SK-N-SH treated with all-trans-retinoic acid at 6 μM for 48 hours (cell line): ENCODE results near the gene STK38L.

Experiments used
- ATAC-seq: fragments of 200-7000 bp; cut with Tn5 transposase; 3 replicates; pipeline ENCODE4 v1.9.1; 2020; ENCODE audit warnings: mild to moderate bottlenecking, moderate library complexity
- BACH2 ChIP-seq: fragments of 250-450 bp; sonication (Bioruptor Pico); IDR thresholded peaks from 2 replicates; pipeline ENCODE4 v1.9.0; 2021; ENCODE audit warnings: mild to moderate bottlenecking, borderline replicate concordance
- CSDC2 ChIP-seq: fragments of 250-450 bp; sonication (Bioruptor Pico); IDR thresholded peaks from 2 replicates; pipeline ENCODE4 v1.5.0; 2020; ENCODE audit warnings: mild to moderate bottlenecking, moderate library complexity
- ESRRG ChIP-seq: fragments of 250-450 bp; sonication (Bioruptor Pico); IDR thresholded peaks from 2 replicates; pipeline ENCODE4 v1.6.1; 2021; ENCODE audit warnings: mild to moderate bottlenecking
- GLIS3 ChIP-seq: fragments of 250-450 bp; sonication (Bioruptor Pico); IDR thresholded peaks from 2 replicates; pipeline ENCODE4 v1.5.0; 2020; ENCODE audit warnings: mild to moderate bottlenecking, moderate library complexity
- ISL1 ChIP-seq: fragments of 250-450 bp; sonication (Bioruptor Pico); IDR thresholded peaks from 2 replicates; pipeline ENCODE4 v2.1.2; 2022; ENCODE audit warnings: mild to moderate bottlenecking, moderate library complexity
- OSR1 ChIP-seq: fragments of 250-450 bp; sonication (Bioruptor Pico); IDR thresholded peaks from 2 replicates; pipeline ENCODE4 v1.8.0; 2022; ENCODE audit warnings: moderate library complexity, mild to moderate bottlenecking, inconsistent platforms
- TOX ChIP-seq: fragments of 250-450 bp; sonication (Bioruptor Pico); IDR thresholded peaks from 2 replicates; pipeline ENCODE4 v1.8.0; 2021; ENCODE audit warnings: mild to moderate bottlenecking, moderate library complexity, borderline replicate concordance
- ZC3H10 ChIP-seq: fragments of 250-450 bp; sonication (Bioruptor Pico); IDR thresholded peaks from 2 replicates; pipeline ENCODE4 v1.5.1; 2021; ENCODE audit warnings: mild to moderate bottlenecking, moderate library complexity
- ZFP3 ChIP-seq: fragments of 250-450 bp; sonication (Bioruptor Pico); IDR thresholded peaks from 2 replicates; pipeline ENCODE4 v1.5.0; 2020; ENCODE audit warnings: mild to moderate bottlenecking, moderate library complexity
- ZFP30 ChIP-seq: fragments of 450-650 bp; formaldehyde crosslinking; IDR thresholded peaks from 2 replicates; pipeline ENCODE4 v1.5.0; 2022; ENCODE audit warnings: mild to moderate bottlenecking, moderate library complexity
- ZNF565 ChIP-seq: fragments of 450-650 bp; formaldehyde crosslinking; conservative IDR thresholded peaks from 2 replicates; pipeline ENCODE4 v1.5.0; 2020; ENCODE audit warnings: low read depth, mild to moderate bottlenecking, moderate library complexity
- ZNF8 ChIP-seq: fragments of 450-650 bp; formaldehyde crosslinking; IDR thresholded peaks from 2 replicates; pipeline ENCODE4 v1.5.0; 2020; ENCODE audit warnings: mild to moderate bottlenecking, moderate library complexity
- TF ChIP-seq, protein P1 (sequence below): fragments of 250-450 bp; sonication (Bioruptor Pico); IDR thresholded peaks from 2 replicates; pipeline ENCODE4 v1.8.0; 2020; ENCODE audit warnings: mild to moderate bottlenecking, moderate library complexity, borderline replicate concordance
- TF ChIP-seq, protein P2 (sequence below): fragments of 250-450 bp; sonication (Bioruptor Pico); IDR thresholded peaks from 2 replicates; pipeline ENCODE4 v1.5.1; 2021; ENCODE audit warnings: mild to moderate bottlenecking, moderate library complexity
- TF ChIP-seq, protein P3 (sequence below): fragments of 250-450 bp; sonication (Bioruptor Pico); IDR thresholded peaks from 2 replicates; pipeline ENCODE4 v1.8.0; 2021; ENCODE audit warnings: low read depth, mild to moderate bottlenecking, moderate library complexity, borderline replicate concordance
- TF ChIP-seq, protein P4 (sequence below): fragments of 250-450 bp; sonication (Bioruptor Pico); IDR thresholded peaks from 2 replicates; pipeline ENCODE4 v1.5.1; 2020; ENCODE audit warnings: low read depth, mild to moderate bottlenecking, moderate library complexity
- TF ChIP-seq, protein P5 (sequence below): fragments of 250-450 bp; sonication (Bioruptor Pico); IDR thresholded peaks from 2 replicates; pipeline ENCODE4 v1.5.0; 2020; ENCODE audit warnings: mild to moderate bottlenecking, moderate library complexity

The STK38L gene

DNA sequence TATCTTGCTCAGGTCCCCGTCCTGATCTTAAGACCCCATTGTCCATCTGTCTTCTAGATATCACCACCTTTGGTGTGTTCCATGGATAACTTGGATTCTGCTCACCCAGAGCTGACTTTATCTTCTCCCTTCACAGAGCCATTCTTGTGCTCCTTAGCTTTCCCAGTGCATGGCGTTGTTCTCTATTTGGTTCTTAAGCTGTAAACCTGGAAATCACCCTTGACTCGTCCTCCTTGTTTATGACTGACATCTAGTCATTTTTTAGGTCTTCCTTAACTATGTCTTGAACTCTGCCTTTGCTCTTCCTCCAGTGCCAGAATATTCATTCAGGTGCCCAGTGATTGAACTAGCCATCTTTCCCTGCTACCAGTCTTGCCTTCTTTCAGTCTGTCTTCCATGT, 11.7 kb downstream of the STK38L start (continued):
- TF ChIP-seq, protein P1, sequence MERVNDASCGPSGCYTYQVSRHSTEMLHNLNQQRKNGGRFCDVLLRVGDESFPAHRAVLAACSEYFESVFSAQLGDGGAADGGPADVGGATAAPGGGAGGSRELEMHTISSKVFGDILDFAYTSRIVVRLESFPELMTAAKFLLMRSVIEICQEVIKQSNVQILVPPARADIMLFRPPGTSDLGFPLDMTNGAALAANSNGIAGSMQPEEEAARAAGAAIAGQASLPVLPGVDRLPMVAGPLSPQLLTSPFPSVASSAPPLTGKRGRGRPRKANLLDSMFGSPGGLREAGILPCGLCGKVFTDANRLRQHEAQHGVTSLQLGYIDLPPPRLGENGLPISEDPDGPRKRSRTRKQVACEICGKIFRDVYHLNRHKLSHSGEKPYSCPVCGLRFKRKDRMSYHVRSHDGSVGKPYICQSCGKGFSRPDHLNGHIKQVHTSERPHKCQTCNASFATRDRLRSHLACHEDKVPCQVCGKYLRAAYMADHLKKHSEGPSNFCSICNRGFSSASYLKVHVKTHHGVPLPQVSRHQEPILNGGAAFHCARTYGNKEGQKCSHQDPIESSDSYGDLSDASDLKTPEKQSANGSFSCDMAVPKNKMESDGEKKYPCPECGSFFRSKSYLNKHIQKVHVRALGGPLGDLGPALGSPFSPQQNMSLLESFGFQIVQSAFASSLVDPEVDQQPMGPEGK (CRISPR knock-in tag): no peak
- TF ChIP-seq CSDC2: no peak
- TF ChIP-seq, protein P2, sequence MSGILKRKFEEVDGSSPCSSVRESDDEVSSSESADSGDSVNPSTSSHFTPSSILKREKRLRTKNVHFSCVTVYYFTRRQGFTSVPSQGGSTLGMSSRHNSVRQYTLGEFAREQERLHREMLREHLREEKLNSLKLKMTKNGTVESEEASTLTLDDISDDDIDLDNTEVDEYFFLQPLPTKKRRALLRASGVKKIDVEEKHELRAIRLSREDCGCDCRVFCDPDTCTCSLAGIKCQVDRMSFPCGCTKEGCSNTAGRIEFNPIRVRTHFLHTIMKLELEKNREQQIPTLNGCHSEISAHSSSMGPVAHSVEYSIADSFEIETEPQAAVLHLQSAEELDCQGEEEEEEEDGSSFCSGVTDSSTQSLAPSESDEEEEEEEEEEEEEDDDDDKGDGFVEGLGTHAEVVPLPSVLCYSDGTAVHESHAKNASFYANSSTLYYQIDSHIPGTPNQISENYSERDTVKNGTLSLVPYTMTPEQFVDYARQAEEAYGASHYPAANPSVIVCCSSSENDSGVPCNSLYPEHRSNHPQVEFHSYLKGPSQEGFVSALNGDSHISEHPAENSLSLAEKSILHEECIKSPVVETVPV (CRISPR knock-in tag): no peak

DNA sequence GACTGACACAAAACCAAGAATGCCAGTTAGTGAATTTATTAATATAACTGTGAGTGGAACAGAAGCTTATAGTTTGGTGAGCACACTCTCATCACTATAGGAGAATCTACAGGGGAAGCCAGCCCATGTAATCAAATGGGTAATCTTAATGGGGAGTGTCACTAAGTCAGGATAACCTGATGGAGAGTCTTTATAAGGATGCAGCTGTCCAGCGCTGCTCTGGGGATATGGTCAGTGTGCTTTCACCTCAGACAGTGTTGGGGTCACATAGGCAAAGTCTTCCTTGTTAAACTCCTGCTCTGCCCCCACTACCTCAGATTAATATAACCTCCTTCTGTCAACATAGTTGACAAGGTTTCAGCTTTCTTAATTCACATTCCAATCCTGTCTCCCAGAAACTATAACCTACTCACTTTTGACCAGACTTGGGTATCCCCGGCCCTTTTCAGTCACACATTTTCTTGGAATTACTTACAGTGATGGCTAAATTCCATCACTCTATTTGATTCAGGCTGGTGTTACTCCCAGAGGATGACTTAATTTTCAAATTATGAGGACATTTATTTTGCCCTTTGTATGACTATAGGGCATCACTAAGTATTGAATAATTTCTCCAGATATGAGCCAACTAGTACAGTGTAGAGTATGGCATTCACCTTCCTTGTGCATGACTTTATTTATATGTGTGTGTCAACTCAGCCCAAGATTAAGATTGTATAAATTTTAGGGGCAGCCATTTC, 13.2 kb downstream of the STK38L start:
- TF ChIP-seq GLIS3 (CRISPR knock-in tag) (no peak), OSR1 (no peak), TOX (no peak), ISL1 (no peak), ZFP30 (CRISPR knock-in tag) (no peak)
- TF ChIP-seq, protein P1 (CRISPR knock-in tag): no peak
- TF ChIP-seq, protein P3, sequence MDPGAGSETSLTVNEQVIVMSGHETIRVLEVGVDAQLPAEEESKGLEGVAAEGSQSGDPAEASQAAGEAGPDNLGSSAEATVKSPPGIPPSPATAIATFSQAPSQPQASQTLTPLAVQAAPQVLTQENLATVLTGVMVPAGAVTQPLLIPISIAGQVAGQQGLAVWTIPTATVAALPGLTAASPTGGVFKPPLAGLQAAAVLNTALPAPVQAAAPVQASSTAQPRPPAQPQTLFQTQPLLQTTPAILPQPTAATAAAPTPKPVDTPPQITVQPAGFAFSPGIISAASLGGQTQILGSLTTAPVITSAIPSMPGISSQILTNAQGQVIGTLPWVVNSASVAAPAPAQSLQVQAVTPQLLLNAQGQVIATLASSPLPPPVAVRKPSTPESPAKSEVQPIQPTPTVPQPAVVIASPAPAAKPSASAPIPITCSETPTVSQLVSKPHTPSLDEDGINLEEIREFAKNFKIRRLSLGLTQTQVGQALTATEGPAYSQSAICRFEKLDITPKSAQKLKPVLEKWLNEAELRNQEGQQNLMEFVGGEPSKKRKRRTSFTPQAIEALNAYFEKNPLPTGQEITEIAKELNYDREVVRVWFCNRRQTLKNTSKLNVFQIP (CRISPR knock-in tag): no peak
- TF ChIP-seq, protein P4, sequence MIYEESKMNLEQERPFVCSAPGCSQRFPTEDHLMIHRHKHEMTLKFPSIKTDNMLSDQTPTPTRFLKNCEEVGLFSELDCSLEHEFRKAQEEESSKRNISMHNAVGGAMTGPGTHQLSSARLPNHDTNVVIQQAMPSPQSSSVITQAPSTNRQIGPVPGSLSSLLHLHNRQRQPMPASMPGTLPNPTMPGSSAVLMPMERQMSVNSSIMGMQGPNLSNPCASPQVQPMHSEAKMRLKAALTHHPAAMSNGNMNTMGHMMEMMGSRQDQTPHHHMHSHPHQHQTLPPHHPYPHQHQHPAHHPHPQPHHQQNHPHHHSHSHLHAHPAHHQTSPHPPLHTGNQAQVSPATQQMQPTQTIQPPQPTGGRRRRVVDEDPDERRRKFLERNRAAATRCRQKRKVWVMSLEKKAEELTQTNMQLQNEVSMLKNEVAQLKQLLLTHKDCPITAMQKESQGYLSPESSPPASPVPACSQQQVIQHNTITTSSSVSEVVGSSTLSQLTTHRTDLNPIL (CRISPR knock-in tag): no peak
- TF ChIP-seq, all 23 proteins: peak for 0
- no peak for ATAC-seq

DNA sequence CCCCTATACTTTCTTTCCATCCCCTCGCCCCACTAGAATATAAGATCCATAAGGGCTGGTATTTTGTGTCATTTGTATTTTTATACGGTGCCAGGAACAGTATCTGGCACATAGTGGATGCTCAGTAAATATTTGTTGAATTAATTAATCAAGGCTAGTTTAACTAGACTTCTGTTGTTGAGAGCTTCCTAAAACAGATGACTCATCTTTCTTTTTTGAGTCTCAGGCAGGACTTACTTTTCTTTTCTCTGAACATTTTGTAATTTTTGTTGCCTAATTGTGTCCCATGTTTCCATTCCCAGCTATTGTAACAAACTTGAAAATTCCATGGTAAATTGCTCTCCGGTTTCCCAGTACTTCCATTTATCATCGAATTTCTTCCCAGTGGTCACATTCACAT, 16.7 kb downstream of the STK38L start:
- no peak for ATAC-seq
- no peak for TF ChIP-seq ZFP3 (CRISPR knock-in tag)
- TF ChIP-seq ZNF565: no peak
- no peak for TF ChIP-seq ZFP30 (CRISPR knock-in tag)
- no peak for TF ChIP-seq GLIS3 (CRISPR knock-in tag)
- no peak for TF ChIP-seq ISL1
- TF ChIP-seq, protein P1 (CRISPR knock-in tag): no peak
- TF ChIP-seq ZC3H10 (CRISPR knock-in tag): no peak
- TF ChIP-seq ESRRG (CRISPR knock-in tag): no peak
- TF ChIP-seq, protein P2 (CRISPR knock-in tag): no peak

DNA sequence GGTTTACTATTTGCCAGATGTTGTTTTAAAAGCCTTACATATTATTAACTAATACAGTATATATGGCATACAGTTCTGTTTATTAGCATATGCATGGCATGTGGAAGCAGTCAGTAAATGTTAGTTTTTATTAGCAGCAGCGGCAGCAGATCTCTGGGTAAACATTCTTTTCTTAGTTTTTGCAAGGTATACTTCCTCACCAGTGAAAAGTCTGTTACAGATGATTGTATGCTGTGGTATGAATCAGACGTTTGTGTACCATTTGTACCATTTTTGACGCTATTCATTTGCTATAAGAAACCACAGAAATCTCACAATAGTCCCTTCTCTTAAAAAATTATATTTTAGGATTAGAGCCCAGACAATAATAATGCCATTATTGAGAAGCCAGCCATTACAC, 17.8 kb downstream of the STK38L start:
- TF ChIP-seq BACH2 (CRISPR knock-in tag) (no peak), CSDC2 (no peak), ZFP3 (CRISPR knock-in tag) (no peak), GLIS3 (CRISPR knock-in tag) (no peak), ZNF8 (CRISPR knock-in tag) (no peak)
- TF ChIP-seq, protein P5, sequence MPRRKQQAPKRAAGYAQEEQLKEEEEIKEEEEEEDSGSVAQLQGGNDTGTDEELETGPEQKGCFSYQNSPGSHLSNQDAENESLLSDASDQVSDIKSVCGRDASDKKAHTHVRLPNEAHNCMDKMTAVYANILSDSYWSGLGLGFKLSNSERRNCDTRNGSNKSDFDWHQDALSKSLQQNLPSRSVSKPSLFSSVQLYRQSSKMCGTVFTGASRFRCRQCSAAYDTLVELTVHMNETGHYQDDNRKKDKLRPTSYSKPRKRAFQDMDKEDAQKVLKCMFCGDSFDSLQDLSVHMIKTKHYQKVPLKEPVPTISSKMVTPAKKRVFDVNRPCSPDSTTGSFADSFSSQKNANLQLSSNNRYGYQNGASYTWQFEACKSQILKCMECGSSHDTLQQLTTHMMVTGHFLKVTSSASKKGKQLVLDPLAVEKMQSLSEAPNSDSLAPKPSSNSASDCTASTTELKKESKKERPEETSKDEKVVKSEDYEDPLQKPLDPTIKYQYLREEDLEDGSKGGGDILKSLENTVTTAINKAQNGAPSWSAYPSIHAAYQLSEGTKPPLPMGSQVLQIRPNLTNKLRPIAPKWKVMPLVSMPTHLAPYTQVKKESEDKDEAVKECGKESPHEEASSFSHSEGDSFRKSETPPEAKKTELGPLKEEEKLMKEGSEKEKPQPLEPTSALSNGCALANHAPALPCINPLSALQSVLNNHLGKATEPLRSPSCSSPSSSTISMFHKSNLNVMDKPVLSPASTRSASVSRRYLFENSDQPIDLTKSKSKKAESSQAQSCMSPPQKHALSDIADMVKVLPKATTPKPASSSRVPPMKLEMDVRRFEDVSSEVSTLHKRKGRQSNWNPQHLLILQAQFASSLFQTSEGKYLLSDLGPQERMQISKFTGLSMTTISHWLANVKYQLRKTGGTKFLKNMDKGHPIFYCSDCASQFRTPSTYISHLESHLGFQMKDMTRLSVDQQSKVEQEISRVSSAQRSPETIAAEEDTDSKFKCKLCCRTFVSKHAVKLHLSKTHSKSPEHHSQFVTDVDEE (CRISPR knock-in tag): no peak
- no peak for ATAC-seq
